HG03064 (cell line): Measurements from ENCODE around the gene AK4.

ENCODE experiments used
- ATAC-seq: cut with Tn5 transposase; IDR thresholded peaks from one replicate; pipeline ENCODE4 v1.9.1; 2021; ENCODE audit warnings: low read depth; ENCODE audit not compliant: unreplicated experiment

The AK4 gene

GRCh38 chr1:65175171-65176055 lies 27.4 kb downstream of the AK4 start:
- no peak for ATAC-seq

- no peak for ATAC-seq
Measured at GRCh38 chr1:65176056-65176450, 28.1 kb downstream of the AK4 start.

DNA sequence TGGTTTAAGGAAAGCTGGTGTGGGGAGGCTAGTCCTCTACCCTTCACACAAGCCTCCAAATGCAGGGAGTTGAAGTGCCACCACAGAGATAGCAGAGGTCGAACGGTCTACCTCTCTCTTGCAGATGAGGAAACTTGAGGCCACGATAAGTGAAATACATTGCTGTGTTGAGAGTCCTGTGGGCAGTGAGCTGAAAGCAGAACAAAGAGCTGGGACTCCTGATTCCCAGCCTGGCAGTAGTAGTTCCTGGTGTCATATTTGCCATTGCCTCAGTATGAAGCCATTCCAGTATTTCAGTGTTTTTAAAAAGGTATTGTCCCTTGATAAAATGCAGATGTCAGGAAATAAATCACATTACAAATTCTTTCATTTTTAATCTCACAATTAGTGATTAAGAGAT lies 28.6 kb downstream of the AK4 start:
- no peak for ATAC-seq

DNA sequence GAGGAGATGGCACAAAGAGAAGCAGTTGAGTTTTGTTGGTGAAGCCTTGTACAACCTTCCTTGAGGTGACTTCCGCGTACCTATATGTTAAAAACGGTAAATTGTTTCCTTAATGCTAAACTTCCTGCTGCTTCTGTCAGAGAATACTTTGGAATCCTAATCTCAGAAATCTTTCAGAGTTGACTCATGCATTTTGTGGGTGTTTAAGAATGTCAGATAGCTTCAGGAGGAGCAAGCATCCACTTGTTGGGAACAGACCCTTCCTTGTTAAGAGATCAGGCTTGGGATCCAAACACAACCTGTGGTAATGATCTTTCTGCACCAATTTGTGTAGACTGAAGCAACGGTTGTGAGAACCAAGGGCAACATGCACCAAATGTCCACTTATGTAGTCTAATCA lies 29.5 kb downstream of the AK4 start:
- ATAC-seq, result no peak

GRCh38 chr1:65178235-65178634 lies 30.2 kb downstream of the AK4 start:
- ATAC-seq, result no peak

GRCh38 chr1:65179148-65179547 lies 31.1 kb downstream of the AK4 start:
- no peak for ATAC-seq

- no peak for ATAC-seq
Measured at GRCh38 chr1:65180977-65181376, 33.0 kb downstream of the AK4 start.

GRCh38 chr1:65182658-65183268 lies 34.8 kb downstream of the AK4 start:
- ATAC-seq, result no peak

DNA sequence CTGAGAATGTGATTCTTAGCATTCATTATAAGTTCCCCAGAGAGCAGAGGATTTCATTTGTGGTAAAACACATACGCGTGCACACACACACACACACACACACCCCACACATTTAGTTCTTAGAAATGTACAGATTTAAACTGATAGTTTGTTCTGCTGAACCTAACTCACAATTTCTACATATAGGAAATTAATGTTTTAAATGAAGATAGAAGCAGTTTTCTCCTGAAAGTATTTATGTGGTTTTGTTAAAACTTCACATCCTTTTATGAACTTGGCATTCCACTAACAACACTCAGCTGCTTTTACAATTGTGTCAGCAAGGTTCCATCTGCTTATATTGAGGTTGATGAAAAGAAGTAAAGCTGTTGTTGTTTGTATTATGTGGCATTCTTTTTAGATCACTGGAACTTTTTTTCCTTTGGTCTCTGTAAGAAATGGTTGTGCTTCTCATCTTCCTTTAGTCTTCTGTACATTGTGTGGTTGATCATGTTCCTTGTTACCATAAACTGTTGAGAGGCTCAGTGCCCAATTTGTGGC lies 41.6 kb downstream of the AK4 start:
- no peak for ATAC-seq

GRCh38 chr1:65190229-65190628 lies 42.2 kb downstream of the AK4 start:
- ATAC-seq, result no peak

- no peak for ATAC-seq
Measured at GRCh38 chr1:65193129-65193695, 45.2 kb downstream of the AK4 start.

DNA sequence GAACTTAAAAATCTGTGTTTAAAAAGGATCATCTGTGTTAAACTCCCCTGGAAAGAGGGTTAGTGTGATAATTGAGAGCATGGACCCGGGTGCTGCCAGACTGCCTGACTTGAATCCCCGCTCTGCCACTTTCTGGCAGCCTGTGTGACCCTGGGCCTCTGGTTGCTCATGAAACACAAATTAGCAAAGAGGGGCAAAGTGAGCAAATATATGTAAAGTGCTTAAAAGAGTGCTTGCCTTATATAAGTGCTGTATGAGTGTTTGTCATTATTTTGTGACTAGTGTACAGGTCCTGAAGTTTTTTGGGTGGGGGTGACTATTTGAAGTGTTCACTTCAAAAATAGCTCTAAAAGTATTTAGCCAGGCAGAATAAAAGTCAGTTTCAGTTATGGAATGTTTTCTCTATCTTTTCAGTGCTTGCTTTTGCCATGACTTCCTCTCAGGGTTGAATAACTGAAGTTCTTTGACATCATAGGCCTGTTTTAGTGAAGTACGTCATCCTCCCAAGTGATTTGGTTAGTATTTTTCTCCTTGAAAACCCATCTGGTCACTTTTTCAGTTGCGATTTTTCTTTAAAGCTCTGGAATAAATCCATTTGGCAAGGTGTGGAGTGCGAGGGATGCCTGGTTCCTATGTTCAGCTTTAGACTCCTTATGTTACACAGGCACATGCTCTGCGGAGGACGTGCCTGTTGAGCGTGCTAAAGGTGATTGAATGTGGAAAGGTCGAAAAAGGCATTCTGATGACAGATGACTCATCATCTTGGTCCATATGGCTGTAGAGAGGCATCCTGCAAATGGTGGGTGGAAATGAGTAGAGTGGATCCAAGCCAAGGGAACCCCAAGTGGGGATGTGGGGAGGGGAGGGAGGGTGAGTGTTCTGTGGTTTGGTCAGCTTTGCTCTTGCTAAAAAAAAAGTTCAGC lies 47.8 kb downstream of the AK4 start:
- ATAC-seq, result no peak

DNA sequence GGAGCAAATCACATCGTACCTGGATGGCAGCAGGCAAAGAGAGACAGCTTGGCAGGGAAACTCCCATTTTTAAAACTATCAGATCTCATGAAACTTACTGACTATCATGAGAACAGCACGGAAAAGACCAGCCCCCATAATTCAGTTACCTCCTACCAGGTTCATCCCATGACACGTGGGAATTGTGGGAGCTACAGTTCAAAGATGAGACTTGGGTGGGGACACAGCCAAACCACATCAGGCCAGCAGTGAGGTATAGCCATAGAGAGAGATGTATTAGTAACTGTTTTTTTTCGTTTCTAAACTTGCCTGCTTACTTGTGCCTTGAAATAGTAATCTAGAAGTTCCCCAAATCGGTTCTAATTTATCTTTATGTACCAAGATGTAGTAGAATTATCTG lies 48.9 kb downstream of the AK4 start:
- ATAC-seq, result no peak

GRCh38 chr1:65197636-65198035 lies 49.6 kb downstream of the AK4 start:
- ATAC-seq, result no peak

GRCh38 chr1:65198096-65198495 lies 50.1 kb downstream of the AK4 start:
- no peak for ATAC-seq

DNA sequence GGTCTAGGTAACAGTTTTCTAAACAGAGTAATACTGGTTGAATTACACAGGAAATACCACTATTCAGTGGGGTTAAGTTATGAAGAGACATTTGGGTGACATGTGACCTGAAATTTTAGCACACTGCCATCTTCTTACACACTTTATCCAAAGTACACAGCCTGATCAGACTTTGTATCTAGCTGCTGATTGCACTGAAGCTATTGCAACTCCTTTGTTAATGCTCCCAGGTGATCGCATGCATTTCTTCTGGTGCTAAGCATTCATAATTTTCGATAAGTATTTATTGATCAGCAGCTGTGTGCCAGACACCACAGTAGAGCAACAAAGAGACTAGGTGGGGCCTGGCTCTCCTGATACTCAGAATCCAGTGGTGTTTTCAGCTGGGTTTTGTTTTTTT lies 52.4 kb downstream of the AK4 start:
- no peak for ATAC-seq

DNA sequence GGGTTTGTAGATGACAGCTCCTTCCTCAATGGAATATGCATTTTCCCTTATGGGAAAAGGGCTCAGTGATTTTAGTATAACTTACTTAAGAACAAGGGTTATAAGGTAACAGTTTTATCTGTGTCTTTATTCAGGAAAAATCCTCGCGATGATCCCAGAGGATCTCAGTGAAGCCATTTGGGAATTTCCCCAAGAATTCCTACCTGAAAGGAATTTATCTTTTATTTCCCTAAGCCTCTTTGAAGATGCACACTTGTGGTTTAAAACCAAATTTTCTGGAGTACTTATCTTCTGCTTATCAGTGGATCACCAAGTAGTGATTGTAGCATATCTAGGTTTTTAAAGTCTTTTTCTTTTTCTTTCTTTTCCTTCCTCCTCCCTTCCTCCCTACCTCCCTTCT lies 58.8 kb downstream of the AK4 start:
- no peak for ATAC-seq

DNA sequence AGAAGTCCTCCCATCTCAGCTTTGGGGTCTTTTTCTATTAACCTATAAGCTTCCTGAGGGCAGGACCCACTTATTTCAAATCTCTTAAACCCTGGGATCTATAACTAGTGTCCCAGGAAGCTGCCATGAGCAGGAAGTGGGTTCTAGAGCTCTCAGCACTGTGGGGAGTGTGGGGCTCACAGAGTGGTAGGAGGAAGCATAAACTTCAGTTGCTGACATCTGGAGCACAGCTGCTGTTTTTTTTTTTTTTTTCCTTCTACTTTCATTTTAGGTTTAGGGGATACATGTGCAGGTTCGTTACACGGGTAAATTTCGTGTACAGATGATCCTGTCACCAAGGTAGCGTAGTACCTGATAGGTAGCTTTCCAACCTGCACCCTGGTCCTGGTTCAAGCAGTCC lies 59.3 kb downstream of the AK4 start:
- peak; percentile 69 for ATAC-seq

DNA sequence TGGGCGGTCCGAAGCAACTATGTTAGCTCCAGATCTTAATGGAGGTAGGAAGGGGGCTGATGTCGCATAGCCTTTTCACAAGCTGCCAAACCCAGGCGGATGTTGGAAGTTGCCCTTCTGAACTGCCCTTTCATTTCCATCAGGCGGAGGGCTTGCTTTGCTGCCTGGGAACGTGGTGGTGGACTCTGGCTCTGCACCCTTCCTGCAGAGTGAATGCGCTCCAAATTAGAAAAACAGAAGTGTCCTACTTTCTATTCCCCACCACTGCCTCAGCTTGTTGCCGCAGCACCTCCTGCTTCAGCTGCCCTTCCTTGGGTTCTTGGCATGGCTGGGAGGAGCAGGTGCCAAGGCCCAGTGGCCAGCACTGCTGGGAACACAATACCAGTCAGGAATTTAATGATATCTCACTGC lies 60.6 kb downstream of the AK4 start:
- ATAC-seq, result no peak

- no peak for ATAC-seq
Measured at GRCh38 chr1:65209005-65209885, 61.2 kb downstream of the AK4 start.
